GM12864 (cell line): ENCODE measurements around the gene PPP1R27.

Experiments
- DNase-seq: peaks from one replicate; pipeline ENCODE4 v3.0.0-alpha.2; 2011; ENCODE audit warnings: low read depth
- H3K4me3 ChIP-seq: 2 replicates; pipeline ENCODE4 v1.5.1; 2011; ENCODE audit warnings: mild to moderate bottlenecking, low read depth, low read length, control low read depth
- TF ChIP-seq, protein P1 (sequence below): IDR thresholded peaks from 2 replicates; pipeline ENCODE4 v1.5.1; 2011; ENCODE audit warnings: low read depth, mild to moderate bottlenecking, moderate library complexity, low read length, control low read depth, inconsistent platforms; ENCODE audit errors: missing control alignments

The PPP1R27 gene, protein sequence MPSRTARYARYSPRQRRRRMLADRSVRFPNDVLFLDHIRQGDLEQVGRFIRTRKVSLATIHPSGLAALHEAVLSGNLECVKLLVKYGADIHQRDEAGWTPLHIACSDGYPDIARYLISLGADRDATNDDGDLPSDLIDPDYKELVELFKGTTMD

DNA sequence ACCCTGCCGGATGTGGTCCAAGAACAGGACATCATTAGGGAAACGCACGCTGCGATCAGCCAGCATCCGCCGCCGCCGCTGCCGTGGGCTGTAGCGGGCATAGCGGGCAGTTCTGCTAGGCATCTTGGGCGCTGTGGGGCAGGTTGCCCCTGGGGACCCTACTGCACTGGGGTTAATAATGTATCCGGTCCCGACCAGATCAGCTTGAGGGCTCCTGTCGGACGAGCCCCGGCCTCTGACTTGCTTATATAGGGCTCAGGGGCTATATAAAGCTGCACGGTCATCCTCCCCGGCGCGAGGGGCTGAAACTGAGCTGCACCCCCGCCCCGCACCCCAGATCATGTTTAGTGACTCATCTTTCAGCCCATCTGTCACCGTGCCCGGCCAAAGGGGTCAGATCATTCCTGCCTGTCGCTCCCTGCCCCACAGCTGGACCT, at the start of gene PPP1R27:
Gene PPP1R27 (minus strand): TSS at position 220 of the 437 bp plus-strand sequence. CDS start 97 bp downstream, at position 123.
- H3K4me3 ChIP-seq = peak within 1 kb of the TSS; percentile 70; the same call in 1 of the 2 replicates
- DNase-seq = no peak
- TF ChIP-seq, protein P1, sequence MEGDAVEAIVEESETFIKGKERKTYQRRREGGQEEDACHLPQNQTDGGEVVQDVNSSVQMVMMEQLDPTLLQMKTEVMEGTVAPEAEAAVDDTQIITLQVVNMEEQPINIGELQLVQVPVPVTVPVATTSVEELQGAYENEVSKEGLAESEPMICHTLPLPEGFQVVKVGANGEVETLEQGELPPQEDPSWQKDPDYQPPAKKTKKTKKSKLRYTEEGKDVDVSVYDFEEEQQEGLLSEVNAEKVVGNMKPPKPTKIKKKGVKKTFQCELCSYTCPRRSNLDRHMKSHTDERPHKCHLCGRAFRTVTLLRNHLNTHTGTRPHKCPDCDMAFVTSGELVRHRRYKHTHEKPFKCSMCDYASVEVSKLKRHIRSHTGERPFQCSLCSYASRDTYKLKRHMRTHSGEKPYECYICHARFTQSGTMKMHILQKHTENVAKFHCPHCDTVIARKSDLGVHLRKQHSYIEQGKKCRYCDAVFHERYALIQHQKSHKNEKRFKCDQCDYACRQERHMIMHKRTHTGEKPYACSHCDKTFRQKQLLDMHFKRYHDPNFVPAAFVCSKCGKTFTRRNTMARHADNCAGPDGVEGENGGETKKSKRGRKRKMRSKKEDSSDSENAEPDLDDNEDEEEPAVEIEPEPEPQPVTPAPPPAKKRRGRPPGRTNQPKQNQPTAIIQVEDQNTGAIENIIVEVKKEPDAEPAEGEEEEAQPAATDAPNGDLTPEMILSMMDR = no peak

DNA sequence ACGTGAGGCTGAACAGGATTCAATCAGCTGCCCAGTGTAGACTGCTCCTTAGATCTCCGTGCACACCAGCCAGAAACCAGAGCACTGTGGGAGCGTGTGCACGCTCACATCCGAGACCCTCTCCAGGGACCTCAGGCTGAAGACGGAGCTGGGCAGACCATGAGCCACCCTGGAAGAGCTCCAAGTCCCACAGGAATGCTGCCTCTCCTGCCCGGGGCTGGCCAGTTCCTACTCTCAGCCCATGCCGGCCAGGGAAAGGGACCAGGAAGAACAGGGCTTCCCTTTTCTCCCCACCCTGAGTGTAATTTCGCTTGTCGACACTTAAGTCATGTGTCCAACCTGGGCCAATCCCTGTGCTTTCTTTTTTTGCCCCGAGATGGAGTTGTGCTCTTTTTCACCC, 49.7 kb upstream of the PPP1R27 start:
- TF ChIP-seq, protein P1 = no peak
- H3K4me3 ChIP-seq = no peak overlapping the region
- DNase-seq = no peak

DNA sequence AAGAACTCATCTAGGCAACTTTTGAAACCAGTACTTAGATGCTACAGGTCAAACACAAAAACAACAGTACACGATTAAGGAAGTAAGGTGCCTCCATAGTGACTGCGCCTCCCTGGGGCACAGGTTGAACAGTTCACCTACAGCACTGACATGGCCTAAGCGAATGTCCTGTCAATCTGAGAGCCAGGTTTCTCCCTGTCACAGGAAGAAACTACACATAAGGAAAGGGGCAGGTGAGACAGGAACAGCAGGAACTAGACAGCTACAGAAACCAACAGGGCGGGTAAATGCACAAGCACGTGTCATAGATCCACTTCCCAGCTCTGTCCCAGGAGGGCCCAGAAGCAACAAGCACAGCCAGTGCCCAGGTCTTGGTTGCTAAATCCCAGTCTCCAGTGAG, 44.3 kb upstream of the PPP1R27 start:
- TF ChIP-seq, protein P1 = no peak
- H3K4me3 ChIP-seq = no peak overlapping the region
- DNase-seq = no peak

DNA sequence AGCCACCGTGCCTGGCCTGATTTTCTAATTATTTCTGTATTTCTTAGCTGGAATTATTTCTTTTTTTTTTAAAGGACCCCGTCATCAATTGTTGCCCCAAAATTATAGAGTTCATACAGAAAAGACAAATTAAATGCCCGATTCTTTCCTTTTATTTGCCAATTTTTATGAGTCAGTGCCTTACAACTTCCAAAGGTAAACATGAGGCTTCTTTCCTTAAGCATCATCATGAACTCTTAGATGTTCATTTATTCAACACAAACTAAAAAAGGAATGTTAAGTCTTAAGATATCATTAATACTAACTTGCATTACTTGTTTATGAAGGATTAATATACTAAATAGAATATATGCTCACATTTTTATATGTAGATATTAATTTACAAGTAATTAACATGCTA, 43.4 kb upstream of the PPP1R27 start:
- no peak for DNase-seq
- TF ChIP-seq, protein P1 = no peak
- H3K4me3 ChIP-seq = no peak overlapping the region

DNA sequence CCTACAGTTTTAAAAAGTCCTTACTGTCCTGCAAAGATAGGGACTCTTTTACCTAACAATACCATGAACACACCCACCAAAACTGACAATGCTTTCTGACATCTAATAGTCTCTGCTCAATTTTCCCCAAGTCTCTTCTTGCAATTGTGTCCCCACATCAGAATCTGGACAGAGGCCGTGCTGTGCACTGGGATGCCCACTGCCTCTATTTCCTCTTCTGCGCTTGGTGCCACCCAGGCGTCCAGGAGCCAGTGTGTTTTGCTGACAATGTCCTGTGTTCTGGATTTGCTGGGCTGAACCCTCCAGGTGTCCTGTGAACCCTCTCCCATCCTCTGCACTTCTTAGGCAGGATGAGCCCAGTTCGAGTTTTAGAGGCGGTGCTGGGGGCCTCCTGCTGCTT, 42.7 kb upstream of the PPP1R27 start:
- DNase-seq = no peak
- TF ChIP-seq, protein P1 = no peak
- no peak overlapping the region for H3K4me3 ChIP-seq

DNA sequence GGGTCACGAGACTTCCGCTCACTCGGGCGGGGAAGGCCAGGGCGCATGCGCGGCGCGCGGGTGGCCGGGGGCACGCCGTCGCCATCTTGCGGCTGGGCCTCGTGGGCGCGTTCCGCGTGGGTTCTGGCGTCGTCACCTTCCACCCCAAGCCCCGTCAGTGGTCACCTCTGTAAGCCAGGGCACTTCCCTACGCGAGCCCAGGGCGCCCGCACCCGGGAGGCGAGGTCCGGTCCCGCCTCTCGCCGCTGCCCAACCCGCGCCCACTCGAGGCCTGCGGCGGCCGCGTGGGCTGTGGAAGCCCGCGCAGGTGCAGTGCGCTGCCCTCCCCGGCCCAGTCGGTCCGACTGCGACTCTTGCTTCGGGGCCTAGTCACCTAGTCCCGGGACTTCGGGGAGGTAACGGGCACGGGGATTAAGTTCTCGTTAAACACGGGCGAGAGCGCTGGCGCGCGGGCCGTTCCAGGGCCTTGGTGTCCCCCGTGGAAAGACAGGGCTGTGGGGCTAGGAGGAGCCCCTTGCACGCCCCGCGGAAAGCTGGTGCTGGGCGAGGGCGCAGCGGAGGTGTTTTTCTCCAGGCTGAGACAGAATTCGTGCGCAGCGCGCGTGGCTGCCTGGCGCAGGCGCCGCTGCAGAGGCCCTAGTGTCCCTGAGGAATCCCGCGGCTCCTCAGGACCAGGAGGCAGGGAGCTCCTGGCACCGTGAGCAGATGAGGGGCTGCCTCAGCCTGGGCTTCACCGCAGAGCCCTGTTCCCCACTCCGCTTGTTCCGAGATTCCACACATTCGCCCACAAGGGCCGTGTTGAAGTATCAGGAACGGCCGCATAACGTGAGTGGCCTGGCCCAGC, 36.8 kb upstream of the PPP1R27 start:
- TF ChIP-seq, protein P1 = peak; percentile 29
- H3K4me3 ChIP-seq = peak overlapping the region; percentile 99
- DNase-seq = peak; percentile 63
